Activated CD4-positive, CD25-positive, alpha-beta regulatory T cell (primary cell): ENCODE results near the gene DZIP1L.
"Not testable (repeated sequence)": the region's sequence is repeated elsewhere in the genome, so short reads cannot be mapped to it uniquely, and the experiment has no call there.

Experiments
- DNase-seq, 4 experiments: peaks; one replicate each; lab custom pipeline; 2025; lab: John Stamatoyannopoulos, UW

DZIP1L gene

DNA sequence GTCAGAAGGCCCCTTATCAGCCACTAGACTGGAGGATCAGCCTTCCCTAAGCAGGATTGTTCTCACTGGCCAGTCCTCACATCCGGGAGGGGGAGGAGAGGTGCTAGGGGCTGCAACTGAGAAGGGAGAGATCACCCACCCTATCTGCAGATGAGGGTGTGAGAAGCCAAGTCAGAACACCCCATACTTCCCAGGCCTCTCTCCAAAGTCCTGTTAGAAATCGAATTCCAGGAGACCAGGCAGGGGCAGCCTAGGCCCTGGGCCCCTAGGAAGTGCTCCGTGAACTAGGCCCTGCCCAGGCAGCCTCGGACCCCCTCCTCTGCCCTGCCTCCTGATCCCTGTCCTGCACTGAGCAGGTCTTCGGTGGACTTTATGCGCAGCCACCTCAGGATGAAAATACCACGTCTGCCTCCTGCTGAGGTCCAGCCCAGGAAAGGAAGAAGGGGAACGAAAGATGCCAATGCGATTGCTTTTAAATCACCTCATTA lies 933 bp downstream of the DZIP1L start:
- no peak for DNase-seq

DNA sequence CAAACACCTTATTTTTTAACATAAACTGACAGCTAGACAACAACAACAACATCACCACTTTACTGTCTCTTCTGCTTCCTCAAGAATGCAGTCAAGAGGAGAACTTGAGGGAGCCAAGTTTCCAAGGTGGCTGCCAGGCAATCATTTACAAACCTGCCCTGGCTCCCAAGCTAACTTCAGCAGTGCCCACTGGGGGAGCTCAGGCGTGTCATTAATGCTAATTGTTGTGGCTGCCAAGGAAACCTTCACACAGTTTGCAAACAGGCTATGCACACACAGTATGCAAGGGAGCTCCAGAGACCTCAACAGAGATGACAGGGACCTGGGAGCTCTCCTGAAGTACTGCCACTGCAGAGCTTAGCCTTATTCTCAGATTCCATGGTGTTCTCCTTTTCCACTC lies 2.1 kb downstream of the DZIP1L start:
- DNase-seq: no peak

DNA sequence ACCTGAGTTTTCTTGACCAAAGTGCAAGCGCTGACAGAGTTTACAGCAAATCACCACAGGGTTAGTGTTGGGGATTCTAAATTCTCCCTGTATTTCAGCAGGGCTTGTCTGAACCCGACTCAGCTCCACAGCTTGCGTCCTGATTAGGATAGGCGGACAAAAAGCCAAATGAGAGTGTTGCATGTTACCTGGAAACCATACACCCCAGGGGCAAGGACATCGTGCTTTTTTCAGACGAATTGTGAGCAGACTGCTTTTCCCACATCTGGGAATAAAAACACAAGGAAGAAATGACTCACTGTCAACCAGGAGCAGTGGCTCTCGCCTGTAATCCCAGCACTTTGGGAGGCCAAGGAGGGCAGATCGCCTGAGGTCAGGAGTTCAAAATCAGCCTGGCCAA lies 3.0 kb downstream of the DZIP1L start:
- DNase-seq: no peak

DNA sequence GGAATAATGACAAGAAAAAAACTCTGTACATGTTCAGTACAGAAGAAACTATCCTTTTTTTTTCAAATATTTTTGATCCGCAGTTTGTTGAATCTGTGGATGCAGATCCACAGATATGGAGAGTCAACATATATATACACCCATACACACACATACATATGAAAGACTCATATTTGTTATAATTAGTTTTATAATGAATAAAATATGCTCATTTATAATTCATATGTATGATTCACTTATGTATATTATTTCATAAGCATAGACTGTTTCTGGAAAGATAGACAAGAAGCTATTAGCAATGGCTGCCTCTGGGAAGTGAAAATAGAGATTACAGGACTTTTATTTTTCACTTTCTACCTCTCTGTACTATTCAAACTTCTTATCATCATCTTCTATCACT lies 9.8 kb downstream of the DZIP1L start:
- no peak for DNase-seq

DNA sequence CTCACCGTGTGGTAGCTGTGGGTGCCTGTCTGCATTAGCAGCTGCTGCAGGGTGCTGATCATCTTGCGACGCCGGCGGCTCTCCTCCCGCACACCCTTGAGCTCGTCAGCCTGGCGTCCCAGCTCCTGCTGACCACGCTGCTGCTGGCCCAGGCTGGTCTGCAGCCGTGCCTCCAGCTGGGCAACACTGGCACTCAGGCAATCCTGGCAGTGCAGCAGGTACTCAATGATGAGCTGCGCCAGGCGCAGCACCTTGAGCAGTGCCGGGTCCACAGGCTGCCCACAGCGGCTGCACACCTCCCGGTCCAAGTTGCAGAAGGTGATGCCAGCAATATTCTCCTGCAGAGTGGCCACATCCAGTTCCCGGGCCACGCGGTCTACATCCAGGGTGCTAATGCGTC lies 11.9 kb downstream of the DZIP1L start:
- no peak for DNase-seq

DNA sequence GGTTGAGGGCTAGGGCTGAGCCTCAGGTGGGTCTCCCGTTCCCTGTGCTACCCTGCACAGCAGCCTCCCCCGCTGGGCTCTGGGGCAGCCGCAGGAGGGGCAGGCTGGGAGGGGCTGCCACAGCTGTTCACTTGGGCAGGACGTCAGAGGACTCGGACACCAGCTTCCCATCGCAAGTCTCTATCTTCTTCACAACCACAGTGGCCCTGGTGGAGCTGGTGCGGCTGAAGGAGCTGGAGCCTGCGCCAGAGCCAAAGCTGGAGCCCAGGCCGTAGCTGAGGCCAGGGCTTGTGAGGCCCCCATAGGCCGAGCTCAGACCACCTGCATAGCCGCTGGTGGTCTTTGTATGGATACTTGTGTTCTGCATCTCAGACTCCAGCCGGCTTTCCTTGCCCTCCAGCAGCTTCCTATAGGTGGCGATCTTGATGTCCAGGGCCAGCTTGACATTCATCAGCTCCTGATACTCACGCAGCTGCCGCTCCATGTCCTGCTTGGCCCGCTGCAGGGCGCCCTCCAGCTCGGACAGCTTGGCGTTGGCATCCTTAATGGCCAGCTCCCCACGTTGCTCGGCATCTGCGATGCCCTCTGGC lies 14.0 kb downstream of the DZIP1L start:
- not testable (repeated sequence) for DNase-seq

DNA sequence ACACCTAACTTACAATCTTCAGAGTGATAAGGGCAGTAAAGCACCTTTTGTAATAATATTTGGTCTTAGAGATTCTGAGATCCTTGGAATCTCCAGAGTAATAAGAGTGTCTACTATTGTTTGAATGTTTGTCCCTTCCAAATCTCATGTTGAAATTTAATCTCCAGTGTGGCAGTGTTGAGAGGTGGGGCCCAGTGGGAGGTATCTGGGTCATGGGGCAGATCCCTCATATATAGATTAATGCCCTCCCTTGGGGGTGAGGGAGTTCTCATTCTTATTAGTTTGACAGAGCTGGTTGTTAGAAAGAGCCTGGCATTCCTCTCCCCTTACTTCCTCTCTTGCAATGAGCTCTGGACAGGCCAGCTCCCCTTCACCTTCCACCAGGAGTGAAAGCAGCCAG lies 16.0 kb downstream of the DZIP1L start:
- no peak for DNase-seq

DNA sequence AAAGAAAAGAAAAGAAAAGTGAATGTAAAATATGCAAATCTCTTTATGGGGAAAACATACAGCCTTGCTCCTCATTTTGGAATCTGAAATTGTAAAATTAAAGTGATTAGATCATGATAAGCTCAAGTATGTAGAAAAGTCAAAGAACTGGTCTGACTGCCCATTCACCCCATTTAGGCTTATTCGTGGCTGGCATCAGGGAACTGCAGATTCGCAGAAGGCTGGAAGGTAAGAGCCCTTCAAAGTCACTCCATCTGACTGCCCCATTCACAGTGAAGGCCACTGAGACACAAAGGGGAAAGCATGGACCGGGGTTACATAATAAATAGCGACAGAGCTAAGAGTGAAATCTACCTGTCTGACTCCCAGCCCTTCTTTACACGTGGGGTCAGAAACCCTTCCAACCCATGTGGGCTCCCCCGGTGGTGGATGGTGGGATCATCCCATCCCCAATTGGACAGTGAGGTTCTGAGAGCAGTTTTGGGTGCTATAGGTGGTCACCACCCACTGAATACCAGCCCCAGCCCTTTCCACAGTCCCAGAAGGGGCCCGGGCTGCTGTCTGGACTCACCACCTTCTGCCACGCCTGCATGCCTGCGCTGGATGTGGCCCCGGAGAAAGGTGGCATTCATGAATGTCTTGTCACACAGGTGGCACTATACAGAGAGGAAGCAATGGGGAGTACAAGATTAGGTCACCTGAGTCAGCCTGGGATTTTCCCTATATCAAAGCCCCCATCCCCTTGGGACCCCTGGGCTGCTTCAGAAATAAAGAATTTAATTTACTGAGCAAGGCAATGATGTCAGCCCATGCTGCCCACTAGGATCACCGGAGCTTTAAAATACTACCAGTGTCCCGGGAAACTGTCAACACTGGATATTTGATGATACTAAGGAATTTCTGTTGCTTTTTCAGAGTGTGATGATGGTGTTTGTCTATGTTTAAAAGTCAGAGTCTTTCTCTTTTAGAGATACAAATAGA lies 17.9 kb downstream of the DZIP1L start:
- DNase-seq: no peak

DNA sequence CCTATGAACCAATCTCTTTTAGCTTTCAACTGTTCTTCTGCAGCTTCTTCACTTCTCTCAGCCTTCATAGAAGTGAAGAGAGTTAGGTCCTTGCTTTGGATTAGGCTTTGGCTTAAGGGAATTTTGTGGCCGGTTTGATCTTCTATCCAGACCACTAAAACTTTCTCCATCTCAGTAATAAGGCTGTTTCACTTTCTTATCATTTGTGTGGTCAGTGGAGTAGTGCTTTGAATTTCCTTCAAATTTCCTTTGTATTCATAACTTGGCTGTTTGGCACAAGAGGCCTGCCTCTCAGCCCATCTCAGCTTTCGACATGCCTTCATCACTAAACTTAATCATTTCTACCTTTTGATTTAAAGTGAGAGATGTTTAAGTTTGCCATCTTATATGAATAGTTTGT lies 21.7 kb downstream of the DZIP1L start:
- no peak for DNase-seq

DNA sequence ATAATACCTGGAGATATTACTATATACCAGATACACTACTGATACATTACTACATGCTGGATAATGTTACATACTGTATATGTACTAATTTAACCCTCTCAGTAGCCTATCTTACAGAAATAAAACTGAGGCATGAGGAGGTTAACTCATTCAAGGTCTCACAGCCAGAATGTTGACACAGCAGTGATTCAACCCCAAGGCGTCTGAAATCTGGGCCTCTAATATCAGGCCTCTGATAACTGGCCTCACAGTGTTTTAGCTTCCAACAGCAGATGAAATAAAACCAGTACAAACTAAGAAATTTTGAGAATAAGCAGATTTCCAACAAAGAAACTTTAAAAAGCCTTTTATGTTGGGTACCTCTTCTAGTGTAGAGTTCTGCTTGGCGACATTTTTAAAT lies 23.4 kb downstream of the DZIP1L start:
- DNase-seq: no peak

DNA sequence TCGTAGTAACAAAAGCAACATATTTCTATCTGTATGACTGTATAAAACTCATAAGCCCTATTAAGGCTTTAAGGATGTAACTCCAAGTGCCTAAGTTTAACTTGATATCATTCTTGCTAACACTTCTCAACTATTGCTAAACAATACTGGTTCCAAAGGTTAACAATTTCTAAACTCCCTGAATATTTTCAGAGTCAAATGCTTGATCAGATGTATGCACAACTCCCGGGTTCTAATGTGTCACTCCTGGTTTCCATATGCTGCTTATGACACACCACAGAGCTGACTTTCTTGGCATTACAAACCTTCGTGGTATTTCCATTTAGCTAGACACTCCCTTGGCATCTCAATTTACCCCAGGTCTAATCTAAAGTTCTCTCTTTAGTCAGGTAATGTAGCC lies 26.3 kb downstream of the DZIP1L start:
- no peak for DNase-seq

DNA sequence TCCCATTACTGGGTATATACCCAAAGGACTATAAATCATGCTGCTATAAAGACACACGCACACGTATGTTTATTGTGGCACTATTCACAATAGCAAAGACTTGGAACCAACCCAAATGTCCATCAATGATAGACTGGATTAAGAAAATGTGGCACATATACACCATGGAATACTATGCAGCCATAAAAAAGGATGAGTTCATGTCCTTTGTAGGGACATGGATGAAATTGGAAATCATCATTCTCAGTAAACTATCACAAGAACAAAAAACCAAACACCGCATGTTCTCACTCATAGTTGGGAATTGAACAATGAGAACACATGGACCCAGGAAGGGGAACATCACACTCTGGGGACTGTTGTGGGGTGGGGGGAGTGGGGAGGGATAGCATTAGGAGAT lies 29.7 kb downstream of the DZIP1L start:
- DNase-seq: not testable (repeated sequence)

DNA sequence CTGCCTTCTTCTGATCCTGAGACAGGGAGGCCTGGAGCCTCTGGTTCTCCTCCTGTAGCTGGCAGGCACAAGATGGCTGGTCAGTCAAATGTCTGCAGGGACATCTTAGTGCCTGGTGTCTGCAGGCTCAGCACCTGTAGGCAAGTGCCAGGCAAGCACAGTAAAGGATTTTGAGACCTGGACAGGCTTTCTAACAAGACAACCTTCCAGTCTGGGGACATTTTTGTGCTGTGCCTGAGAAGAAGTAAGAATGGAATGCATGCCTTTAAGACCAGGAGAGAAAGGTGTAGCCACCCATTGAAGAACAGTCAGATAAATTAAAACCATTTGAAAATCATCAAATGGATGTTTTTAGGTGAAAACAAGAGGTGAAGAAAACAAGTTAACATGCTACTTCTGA lies 31.2 kb downstream of the DZIP1L start:
- DNase-seq: no peak

DNA sequence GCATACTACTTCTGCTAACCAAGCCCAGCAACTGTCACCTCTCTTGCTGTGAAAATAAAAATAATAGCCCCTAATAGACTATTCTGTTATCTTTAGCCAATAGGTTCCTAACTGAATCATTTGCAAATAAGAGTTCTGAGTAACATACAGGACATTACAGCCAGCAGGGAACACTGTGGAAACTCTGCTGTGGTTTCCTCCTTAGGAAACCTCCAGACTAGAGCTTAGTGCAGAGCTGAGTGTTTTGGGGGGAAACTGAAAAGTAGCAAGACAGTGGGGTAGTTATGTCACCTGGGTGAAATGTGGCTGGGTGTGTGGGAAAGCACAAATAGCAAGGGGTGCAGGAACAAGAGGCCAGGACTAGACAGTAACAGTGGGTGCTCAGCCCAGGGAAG lies 32.4 kb downstream of the DZIP1L start:
- no peak for DNase-seq

DNA sequence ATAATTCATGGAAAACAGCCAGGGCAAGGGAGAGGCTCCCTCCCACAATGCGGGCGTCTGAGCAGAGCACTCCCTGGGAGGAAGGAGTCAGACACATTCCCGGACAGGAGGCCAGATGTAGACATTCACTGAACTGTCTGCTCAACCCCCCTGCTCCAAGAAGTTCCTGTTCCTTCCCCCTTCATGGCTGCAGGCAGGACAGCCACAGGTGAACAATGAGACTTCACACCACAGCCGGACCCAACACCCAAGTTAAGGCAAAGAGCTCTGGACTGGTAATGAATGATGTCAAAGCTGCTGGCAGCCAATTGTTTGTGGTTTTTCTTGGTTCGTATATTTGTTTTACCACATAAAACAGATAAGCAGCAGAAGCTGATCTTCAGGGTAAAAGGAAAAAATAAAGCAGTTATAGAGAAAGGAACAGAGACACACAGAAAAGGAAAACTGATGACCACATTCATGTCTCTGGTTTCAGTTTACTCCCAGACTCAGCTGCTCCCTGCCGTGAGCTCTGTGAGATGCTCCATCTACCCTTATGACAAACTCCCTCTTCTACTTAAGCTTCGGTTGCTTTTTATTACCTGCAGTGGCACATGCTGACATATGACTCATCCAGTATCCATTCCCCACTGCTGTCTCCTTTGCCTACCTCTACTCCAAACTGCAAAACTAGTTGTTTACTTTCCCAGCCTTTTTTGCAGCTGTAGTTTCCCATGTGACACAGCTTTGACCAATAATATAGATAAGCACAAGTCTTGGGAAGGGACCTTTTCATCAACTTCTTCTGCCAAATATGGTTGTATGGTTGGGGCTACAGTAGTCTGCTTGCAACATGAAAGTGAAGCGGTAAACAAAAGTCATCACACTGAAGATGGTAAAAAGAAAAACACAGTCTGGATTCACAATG lies 33.1 kb downstream of the DZIP1L start:
- no peak for DNase-seq

DNA sequence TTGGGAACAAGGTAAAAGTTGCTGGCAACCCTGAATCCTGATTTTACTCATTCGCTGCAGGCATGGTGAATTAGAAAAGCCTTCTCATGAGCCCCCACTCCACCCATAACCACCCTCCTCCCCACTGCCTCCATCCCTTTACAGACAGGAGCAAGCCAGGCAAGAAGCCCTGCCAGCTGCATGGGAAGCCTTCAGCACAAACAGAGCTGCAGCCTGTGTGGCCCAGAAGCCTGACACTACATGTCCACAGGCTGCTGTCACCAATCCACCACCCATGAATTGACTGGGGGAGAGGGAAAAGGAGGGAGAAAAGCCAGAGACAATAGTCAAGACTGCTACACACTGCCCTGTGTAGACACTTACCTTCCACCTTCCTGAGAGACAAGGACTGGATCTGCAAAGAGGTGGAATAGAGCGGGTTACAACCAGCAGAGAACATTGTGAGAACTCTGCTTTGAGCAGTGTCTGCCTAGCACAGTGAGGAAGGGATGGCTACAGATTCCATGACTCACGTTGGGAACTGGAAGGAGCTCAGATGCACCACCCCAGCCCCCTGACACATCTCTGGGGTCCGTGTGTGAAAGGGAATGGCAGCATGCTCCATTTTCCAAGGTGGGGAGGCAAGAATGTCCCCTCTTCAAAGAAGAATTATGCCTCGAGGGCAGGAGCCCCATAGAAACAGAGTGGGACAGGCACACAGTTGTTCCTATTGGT lies 33.9 kb downstream of the DZIP1L start:
- no peak for DNase-seq

DNA sequence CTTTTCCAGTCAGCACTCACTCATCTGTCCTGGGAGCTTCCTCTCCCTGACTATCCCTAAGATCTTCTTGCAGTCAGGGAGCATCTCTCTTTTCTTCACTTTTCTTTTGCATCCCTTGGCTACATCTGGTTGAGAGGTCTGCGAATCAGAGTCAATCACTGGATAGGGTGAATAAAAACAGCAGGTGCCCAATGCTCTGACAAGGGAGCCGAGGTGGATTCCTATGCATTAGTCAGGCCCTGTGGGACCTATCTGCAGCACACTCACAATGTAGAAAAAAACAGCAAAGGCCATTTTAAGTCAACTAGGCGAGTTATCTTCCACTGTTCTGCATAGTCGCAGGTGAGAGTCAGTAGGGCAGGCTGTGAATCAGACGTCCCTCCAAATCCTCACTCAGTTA lies 35.5 kb downstream of the DZIP1L start:
- no peak for DNase-seq

DNA sequence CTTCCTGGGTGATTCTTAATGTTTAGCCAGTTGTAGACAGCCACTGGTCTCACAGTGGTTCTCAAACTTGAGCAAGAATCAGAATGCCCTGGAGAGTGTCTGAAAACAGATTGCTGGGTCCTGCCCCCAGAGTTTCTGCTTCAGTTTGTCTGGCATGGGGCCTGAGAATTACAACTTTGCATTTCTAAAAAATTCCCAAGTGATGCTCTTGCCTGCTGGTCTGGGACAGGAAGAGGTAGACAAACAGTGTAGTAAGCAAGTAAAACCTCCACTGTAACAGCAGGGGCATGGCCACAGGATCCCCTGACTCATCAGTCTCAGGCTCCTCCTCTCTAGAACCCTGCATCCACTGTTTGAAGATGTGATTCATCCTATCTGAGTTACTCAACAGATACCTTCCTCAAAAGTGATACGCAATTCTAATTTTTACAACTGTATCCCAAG lies 36.5 kb downstream of the DZIP1L start:
- DNase-seq: no peak

DNA sequence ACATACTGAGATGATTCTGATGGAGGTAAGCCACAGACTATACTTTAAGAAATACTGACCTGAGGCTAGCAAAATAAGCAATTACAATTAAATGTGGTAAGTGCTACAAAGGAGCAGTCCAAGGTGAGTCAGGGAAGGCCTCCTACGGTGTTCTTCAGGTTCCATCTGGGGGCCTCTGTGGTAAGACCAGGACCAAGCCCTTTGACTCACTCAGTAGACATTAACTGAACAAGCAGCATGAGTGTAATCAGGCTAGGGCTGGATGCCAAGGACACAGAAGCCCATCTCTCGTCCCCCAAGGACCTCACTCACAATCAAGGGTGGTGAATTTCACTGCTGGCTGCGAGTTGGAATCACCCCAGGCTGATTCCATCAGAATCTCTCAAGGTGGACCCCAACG lies 37.3 kb downstream of the DZIP1L start:
- no peak for DNase-seq

DNA sequence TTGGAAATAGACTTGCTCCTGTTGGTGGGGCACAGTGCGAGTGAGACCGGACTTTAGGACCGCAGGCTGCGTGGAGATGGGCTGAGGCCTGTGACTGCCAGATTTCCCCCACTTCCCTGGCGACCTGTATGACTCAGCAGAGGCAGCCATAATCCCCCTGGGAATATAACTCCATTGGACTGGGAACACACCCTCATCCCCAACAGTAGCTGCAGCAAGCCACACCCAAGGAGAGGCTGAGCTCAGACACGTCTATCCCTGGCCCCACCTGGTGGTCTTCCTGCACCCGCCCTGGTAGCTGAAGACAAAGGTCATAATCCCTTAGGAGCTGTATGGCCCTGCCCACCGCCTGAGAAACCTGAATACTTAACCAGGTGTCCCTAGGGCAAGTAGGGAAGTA lies 42.6 kb downstream of the DZIP1L start:
- no peak for DNase-seq

DNA sequence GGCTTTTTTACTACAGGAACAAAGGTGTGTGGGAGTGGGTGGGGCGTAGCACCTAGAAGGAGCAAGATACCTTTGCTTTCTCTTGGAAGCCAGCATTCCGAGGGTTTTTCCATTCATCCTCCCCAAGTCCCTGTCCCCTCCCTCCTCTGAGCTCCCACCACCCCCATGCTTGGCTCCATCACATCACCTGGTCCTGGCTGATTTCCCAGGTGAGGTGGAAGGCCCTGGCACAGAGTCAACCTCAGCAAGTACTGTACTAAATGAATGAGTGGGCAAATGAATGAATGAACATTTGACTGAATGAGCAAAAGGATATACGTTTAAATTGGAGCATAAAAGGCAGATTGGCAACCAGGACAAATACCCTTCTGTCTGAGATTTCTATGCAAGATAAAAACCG lies 45.4 kb downstream of the DZIP1L start:
- no peak for DNase-seq
